ENCODE data around the gene CERS6. TPM values are rescaled to one million over a fixed set of nuclear protein-coding genes. Genes with fewer than 3 reads are reported as not detected.
A peak's percentile ranks its signal among the peaks of the same experiment; 100 is the strongest.

The CERS6 gene
- polyA plus RNA-seq, 3 donors from 2014 or later, result 2.4 to 9.2 (median 5.6) TPM

- peaks cover 0 to 6% (median 0%) of the 10 kb centered on the region in 3 donors for H3K36me3 Mint-ChIP-seq
- no peak overlapping the region for H3K27ac Mint-ChIP-seq
- H3K4me3 Mint-ChIP-seq, result no peak overlapping the region
- H3K9me3 Mint-ChIP-seq, result no peaks in the 10 kb centered on the region
- peaks cover 11 to 25% of the 10 kb centered on the region in 2 donors for H3K4me1 Mint-ChIP-seq
- no peak for DNase-seq
- no peaks in the 10 kb centered on the region for H3K27me3 Mint-ChIP-seq (ENCODE audit: low read depth in 3 of 3)
Observed at GRCh38 chr2:168589236-168590211, 133.5 kb downstream of the CERS6 start.

DNA sequence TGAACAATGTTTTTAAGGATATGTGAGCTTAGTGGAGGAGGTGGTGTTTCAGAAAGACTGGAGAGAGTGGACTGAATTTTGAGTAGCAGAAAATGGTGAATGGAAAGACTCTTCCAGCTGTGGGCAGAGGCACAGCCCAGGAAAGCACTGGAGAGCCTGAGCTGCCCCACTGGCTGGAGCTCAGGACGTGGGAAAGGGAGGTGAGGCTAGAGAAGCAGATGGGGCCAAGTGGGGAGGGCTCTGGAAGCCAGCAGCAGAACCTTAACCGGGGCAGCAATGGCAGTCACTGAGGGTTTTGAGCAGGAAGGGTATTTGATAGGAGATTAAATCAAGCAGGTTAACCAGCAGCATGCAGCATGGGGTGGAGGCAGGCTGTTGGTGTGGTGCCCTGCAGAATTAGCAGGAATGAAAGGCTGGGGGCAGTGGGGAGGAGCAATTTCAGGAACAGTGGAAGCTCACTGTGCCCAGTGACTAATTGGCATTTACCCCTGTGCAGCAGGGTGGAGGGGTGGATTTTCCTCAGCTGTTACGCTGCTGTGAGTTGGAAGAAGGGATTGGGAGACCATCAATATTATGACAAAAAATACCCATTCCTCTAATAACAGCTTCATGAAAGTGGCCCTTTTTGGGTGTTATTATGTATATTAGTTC, 136.2 kb downstream of the CERS6 start:
- peak overlapping the region in 2 of 6 donors; percentile 31 to 43 for H3K27ac Mint-ChIP-seq
- peaks cover 0 to 2% (median 0%) of the 10 kb centered on the region in 3 donors for H3K27me3 Mint-ChIP-seq (ENCODE audit: low read depth in 3 of 3)
- peaks cover 0 to 6% (median 0%) of the 10 kb centered on the region in 3 donors for H3K36me3 Mint-ChIP-seq
- no peaks in the 10 kb centered on the region for H3K9me3 Mint-ChIP-seq
- peaks cover 13 to 28% of the 10 kb centered on the region in 2 donors for H3K4me1 Mint-ChIP-seq
- no peak overlapping the region for H3K4me3 Mint-ChIP-seq
- DNase-seq, result no peak

DNA sequence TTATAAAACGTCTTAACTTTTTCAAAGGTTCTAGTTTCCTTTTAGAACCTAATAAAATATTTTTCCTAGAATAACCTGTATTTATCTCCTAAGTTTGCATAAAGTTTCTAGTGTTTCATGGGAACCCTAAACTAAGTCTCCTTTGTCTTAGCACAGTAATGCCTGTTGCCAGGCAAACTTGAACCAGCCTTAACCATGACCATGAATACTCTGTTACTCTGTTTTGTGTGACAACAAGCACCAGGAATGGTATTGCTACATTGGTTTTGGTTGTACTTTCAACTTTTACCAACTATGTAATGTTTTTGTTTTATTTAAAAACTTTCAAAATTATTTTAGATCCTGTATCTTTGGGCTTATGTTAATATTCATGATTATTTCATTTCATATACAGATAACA, 137.6 kb downstream of the CERS6 start:
- Mint-ChIP-seq H3K27ac (no peak overlapping the region), H3K4me3 (no peak overlapping the region), H3K27me3 (ENCODE audit: low read depth in 3 of 3) (peaks cover 0 to 2% (median 0%) of the 10 kb centered on the region in 3 donors), H3K36me3 (peaks cover 0 to 6% (median 0%) of the 10 kb centered on the region in 3 donors), H3K9me3 (no peaks in the 10 kb centered on the region), H3K4me1 (peaks cover 12 to 17% of the 10 kb centered on the region in 2 donors)
- no peak for DNase-seq

GRCh38 chr2:168594778-168595177, 138.7 kb downstream of the CERS6 start:
- Mint-ChIP-seq H3K27me3 (ENCODE audit: low read depth in 3 of 3) (peaks cover 0 to 2% (median 0%) of the 10 kb centered on the region in 3 donors), H3K9me3 (no peaks in the 10 kb centered on the region), H3K27ac (peak overlapping the region in 1 of 6 donors; percentile 23), H3K4me3 (no peak overlapping the region), H3K36me3 (peaks cover 0 to 6% (median 0%) of the 10 kb centered on the region in 3 donors), H3K4me1 (peaks cover 12 to 17% of the 10 kb centered on the region in 2 donors)
- no peak for DNase-seq

GRCh38 chr2:168596881-168597655, 141.0 kb downstream of the CERS6 start:
- peaks cover 0 to 2% (median 0%) of the 10 kb centered on the region in 3 donors for H3K27me3 Mint-ChIP-seq (ENCODE audit: low read depth in 3 of 3)
- no peaks in the 10 kb centered on the region for H3K9me3 Mint-ChIP-seq
- no peak overlapping the region for H3K4me3 Mint-ChIP-seq
- no peak for DNase-seq
- H3K36me3 Mint-ChIP-seq, result peaks cover 0 to 3% (median 0%) of the 10 kb centered on the region in 3 donors
- no peak overlapping the region for H3K27ac Mint-ChIP-seq
- peaks cover 16 to 22% of the 10 kb centered on the region in 2 donors for H3K4me1 Mint-ChIP-seq

DNA sequence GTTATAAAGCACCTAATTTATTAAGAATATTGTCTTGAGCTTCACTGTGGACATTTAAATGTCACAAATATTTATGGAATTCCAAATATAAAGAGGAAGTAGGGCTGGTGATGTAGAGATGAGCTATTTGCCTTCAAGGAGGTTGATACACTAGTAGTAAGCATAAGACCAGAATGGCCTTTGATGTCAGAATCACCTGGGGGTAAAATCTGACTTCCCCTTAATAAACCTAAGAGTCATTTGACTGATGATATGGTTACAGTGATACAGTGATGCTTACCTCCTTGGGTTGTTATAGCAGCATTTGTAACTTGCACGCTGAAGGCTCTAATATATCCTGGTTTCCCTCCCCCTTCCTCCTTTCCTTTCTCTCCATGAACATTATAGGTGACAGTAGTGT, 143.7 kb downstream of the CERS6 start:
- Mint-ChIP-seq H3K27ac (no peak overlapping the region), H3K4me3 (no peak overlapping the region), H3K36me3 (peaks cover 4 to 7% (median 4%) of the 10 kb centered on the region in 3 donors), H3K27me3 (ENCODE audit: low read depth in 3 of 3) (peaks cover 0 to under 1% (median 0%) of the 10 kb centered on the region in 3 donors), H3K9me3 (peaks cover 0 to 8% (median under 1%) of the 10 kb centered on the region in 6 donors), H3K4me1 (peaks cover 20 to 32% of the 10 kb centered on the region in 2 donors)
- no peak for DNase-seq

- H3K4me3 Mint-ChIP-seq, result no peak overlapping the region
- H3K27ac Mint-ChIP-seq, result no peak overlapping the region
- peaks cover 10 to 13% (median 10%) of the 10 kb centered on the region in 3 donors for H3K36me3 Mint-ChIP-seq
- peaks cover 0 to 15% (median 6%) of the 10 kb centered on the region in 6 donors for H3K9me3 Mint-ChIP-seq
- H3K27me3 Mint-ChIP-seq (ENCODE audit: low read depth in 3 of 3), result no peaks in the 10 kb centered on the region
- peaks cover 11 to 25% of the 10 kb centered on the region in 2 donors for H3K4me1 Mint-ChIP-seq
- DNase-seq, result no peak
Observed at GRCh38 chr2:168600949-168601348, 144.9 kb downstream of the CERS6 start.

DNA sequence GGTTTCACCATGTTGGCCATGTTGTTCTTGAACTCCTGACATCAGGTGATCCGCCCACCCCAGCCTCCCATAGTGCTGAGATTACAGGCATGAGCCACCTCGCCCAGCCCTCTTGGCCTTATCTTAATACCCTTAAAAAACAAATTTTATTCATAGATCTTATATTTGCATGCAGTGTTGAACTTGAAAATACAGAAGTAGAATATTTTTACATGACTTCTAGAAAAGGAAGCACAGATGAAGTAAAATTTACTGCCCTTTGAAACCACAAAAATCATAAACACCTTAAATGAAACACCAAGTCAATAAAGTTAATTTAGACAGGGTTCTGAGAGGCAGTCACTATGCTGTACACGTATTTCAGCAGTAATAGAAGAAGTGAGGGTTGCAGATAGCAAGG, 145.7 kb downstream of the CERS6 start:
- Mint-ChIP-seq H3K27me3 (ENCODE audit: low read depth in 3 of 3) (peaks cover 0 to 1% (median 0%) of the 10 kb centered on the region in 3 donors), H3K27ac (no peak overlapping the region), H3K4me1 (peaks cover 11 to 25% of the 10 kb centered on the region in 2 donors), H3K36me3 (peaks cover 16 to 21% (median 17%) of the 10 kb centered on the region in 3 donors), H3K4me3 (no peak overlapping the region), H3K9me3 (peaks cover 0 to 15% (median 9%) of the 10 kb centered on the region in 6 donors)
- no peak for DNase-seq

- H3K27ac Mint-ChIP-seq, result no peak overlapping the region
- peaks cover 0 to 15% (median 9%) of the 10 kb centered on the region in 6 donors for H3K9me3 Mint-ChIP-seq
- peaks cover 0 to 1% (median 0%) of the 10 kb centered on the region in 3 donors for H3K27me3 Mint-ChIP-seq (ENCODE audit: low read depth in 3 of 3)
- peaks cover 17 to 22% (median 22%) of the 10 kb centered on the region in 3 donors for H3K36me3 Mint-ChIP-seq
- H3K4me3 Mint-ChIP-seq, result no peak overlapping the region
- DNase-seq, result no peak
- peaks cover 11 to 25% of the 10 kb centered on the region in 2 donors for H3K4me1 Mint-ChIP-seq
Observed at GRCh38 chr2:168602379-168602778, 146.3 kb downstream of the CERS6 start.

GRCh38 chr2:168602846-168603401, 146.9 kb downstream of the CERS6 start:
- DNase-seq, result no peak
- H3K36me3 Mint-ChIP-seq, result peaks cover 17 to 22% (median 22%) of the 10 kb centered on the region in 3 donors
- H3K9me3 Mint-ChIP-seq, result peaks cover 0 to 15% (median 9%) of the 10 kb centered on the region in 6 donors
- H3K4me1 Mint-ChIP-seq, result peaks cover 11 to 25% of the 10 kb centered on the region in 2 donors
- H3K4me3 Mint-ChIP-seq, result no peak overlapping the region
- peaks cover 0 to 1% (median 0%) of the 10 kb centered on the region in 3 donors for H3K27me3 Mint-ChIP-seq (ENCODE audit: low read depth in 3 of 3)
- no peak overlapping the region for H3K27ac Mint-ChIP-seq

GRCh38 chr2:168603439-168603961, 147.4 kb downstream of the CERS6 start:
- Mint-ChIP-seq H3K27me3 (ENCODE audit: low read depth in 3 of 3) (peaks cover 0 to 1% (median 0%) of the 10 kb centered on the region in 3 donors), H3K9me3 (peaks cover 0 to 15% (median 9%) of the 10 kb centered on the region in 6 donors)

DNA sequence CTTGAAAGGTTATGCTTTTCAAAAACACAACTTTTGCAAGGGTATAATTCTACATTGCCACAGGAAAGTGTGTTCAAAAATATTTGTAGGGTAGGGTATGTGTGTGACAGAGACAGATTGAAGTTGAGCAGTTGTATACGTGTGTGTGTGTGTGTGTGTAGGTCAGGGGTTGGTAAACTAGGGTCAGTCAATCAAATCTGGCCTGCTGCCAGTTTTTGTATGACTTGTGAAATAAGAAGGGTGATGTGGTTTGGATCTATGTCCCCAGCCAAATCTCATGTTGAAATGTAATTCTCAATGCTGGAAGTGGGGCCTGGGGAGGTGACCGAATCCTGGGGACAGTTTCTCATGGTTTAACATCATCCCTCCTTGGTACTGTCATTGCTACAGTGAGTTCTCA, 148.2 kb downstream of the CERS6 start:
- no peak overlapping the region for H3K4me3 Mint-ChIP-seq
- peaks cover 0 to 15% (median 9%) of the 10 kb centered on the region in 6 donors for H3K9me3 Mint-ChIP-seq
- peaks cover 0 to 1% (median 0%) of the 10 kb centered on the region in 3 donors for H3K27me3 Mint-ChIP-seq (ENCODE audit: low read depth in 3 of 3)
- peaks cover 17 to 22% (median 22%) of the 10 kb centered on the region in 3 donors for H3K36me3 Mint-ChIP-seq
- no peak overlapping the region for H3K27ac Mint-ChIP-seq
- H3K4me1 Mint-ChIP-seq, result peaks cover 11 to 25% of the 10 kb centered on the region in 2 donors
- no peak for DNase-seq

More at GRCh38 chr2:168603439-168603961, 147.4 kb downstream of the CERS6 start:
- Mint-ChIP-seq H3K36me3 (peaks cover 17 to 22% (median 22%) of the 10 kb centered on the region in 3 donors), H3K4me1 (peaks cover 11 to 25% of the 10 kb centered on the region in 2 donors), H3K27ac (no peak overlapping the region), H3K4me3 (no peak overlapping the region)
- no peak for DNase-seq

Measured in immature natural killer cell (primary cell).